NCI-H345 (cell line): ENCODE measurements around the gene CTNNA2.

Source experiments
- DNase-seq: peaks from one replicate; lab custom pipeline; 2025; lab: John Stamatoyannopoulos, UW

Gene CTNNA2

DNA sequence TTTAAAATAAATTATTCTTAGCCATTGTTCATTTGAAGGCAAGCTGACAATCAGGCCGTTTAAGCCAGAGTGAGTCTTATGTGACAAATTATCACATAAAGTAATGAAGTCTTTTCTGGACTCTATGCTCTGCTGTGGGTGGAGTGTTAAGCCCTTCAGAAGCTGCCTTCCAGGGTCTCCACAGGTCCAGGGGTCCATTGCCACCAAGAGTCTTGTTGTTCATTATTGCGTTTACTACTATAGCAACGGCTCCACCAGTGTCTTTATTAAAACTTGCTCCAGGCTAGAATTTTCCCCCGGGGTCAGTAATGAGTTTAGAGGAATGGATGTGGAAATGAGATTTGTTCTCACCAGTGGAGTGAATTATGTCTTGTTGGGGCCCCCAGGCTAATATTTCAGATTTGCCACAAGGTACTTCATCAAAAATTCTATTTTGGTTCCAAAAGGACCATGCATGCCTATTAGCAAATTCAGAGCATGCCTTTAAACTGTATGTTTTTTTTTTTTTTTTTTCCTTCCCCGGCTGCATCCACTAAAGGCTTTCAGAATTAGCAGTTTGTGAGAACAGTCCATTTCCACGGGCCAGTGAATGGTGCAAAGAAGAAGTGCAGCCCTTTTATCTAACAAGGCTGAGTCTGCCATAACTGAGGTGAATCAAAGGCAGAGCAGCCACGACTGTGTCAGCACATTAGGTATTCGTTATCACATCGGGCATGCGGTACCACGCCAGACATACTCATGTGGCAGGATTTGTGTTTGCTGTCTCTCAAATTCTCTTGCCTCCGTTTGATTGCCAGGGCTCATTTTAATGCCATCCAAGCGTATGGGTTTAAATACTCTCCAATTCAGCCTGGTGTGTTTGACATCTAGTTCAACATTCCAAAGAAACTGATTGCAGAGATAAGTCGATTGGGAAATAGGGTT, 817.9 kb downstream of the CTNNA2 start:
- DNase-seq, result no peak

DNA sequence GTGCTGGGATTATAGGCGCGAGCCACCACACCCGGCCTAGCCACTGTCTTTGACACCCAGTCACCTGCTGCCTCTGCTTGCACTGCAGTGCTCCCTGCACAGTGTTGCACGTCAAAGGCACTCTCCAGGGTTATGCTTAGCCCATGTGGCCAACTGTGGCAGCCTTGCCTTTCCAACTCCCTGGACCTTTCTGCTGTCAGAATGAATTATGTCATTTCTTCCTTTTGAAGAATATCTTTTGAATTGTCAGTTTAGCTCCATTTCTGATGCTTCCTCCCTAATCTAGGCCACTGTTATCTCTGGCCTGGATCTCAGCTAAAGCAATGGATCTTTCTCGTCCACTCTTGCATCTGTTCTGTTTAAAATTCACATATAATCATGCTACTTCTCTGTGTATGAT, 821.0 kb downstream of the CTNNA2 start:
- DNase-seq, result no peak

DNA sequence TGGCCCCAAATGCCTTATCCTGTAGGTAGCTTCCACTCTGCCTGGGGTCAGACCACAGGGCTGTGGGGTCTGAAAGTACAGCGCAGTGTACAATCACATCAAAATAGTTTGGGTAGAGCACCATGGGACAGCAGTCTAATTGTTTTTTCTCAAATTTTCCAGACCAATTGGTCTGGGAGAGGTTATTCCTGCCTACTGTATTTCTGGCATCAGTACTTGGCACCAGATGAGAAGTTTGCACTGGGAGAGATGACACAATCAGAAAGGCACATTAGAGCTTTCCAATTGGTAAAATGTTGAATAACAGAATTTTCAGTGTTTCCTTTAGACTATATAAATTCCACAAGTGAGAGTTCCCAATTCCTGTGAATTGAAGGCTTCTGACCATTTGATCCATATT, 822.6 kb downstream of the CTNNA2 start:
- no peak for DNase-seq

DNA sequence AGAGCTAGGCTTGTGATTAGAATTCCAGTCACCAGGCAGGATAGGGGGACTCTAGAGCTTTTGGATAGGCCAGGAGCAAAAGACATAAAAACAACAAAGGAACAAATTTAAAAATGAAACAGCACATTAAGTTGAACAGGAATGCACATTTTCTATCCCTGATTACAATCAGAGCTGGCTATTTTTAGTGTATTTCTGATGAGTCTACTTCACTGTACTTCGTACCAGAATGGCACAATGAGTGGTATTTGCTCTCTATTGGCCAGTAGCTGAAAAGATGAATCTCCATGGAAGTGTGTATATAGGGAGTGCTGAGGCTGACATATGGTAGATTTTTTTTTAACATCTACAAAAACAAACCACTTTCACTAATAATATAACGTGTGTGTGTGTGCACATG, 825.9 kb downstream of the CTNNA2 start:
- no peak for DNase-seq

DNA sequence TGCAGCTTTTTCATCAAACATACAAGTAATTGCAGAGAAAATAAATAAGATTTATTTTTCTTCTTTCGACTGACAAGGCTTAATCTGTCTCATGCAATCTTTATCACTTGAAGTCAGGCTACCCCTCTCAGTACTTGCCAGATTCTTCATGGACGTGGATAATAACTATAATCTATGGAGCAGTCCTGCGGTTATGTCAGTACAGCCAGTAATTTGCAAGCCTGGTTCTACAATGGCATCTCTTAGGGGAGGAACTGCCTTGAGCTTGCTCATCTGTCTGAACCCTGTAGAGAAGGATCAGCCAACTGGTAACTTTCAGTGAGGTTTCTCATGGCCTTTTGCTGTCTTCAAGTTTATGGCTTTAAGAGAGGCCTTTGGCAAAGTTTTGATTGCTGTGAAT, 827.2 kb downstream of the CTNNA2 start:
- no peak for DNase-seq

DNA sequence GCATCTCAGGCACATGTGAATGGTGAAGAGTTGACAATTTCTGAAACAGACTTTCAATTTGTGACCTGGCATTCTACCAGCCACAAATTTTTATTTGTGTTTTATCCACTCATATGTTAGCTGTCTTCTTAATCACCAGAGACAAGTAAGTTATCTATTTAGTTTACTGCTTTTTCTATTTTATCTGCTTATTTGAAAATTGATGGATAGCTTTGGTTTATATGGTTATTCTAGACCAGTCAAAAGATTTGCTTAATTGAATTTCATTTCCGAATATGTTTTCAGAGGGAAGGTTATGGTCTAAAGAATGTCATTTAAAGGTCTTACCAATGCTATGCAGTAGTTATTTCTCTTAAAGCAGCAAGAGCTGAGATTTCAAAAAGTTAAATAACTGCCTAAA, 835.2 kb downstream of the CTNNA2 start:
- no peak for DNase-seq

DNA sequence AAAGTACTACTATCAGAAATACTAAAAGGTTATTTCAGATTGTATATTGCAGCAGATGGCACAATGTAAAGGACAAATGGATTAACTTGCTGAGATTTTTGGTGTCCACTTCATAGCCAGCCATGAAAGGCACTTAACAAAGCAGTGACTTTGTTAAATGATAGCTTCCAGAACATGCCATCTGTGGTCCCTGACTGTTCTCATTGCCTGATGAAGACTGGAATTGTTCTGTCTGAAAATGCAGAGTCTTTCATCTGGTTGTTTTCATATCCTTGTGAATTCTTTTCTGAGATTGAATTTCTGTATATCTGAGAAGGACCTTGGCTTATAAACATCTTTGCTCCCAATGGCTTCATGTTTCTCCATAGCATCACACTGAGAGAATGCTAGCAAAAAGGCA, 836.1 kb downstream of the CTNNA2 start:
- no peak for DNase-seq

DNA sequence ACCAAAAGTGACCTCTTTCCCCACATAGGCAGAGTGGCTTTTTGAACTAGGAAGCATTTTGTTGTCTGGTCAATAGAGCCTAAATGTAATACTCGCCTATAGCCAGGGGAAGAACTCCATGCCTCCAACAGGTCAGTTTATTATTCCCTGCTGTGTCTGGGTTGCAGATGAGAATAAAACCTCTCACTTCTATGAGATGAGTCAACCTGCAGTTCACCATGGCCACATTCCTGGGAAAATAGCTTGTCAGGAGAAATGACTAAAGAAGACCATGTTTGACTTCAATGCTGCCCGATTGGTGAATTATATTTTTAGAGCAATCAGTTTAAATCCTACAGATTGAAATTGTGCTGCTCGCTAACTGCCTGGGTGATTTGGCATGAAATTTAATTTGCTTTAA, 838.4 kb downstream of the CTNNA2 start:
- no peak for DNase-seq

DNA sequence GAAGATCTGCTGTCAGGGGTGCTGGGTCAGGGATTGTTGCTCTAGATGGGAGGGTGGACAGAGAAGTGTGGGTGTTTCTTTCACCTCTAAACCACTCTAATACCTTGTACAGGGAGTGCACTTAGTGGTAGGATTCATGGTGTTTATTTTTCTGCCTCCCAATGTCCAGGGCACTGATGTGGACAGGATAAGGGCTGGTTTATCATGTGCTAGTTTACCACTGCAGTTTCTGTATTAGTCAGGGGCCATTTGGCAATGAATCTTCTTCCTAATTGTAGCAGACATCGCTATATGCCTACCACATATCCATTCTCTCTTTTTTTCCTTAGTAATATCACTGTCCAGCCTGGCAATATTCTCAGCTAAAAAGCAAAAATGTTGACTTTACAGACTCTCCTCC, 842.0 kb downstream of the CTNNA2 start:
- no peak for DNase-seq

DNA sequence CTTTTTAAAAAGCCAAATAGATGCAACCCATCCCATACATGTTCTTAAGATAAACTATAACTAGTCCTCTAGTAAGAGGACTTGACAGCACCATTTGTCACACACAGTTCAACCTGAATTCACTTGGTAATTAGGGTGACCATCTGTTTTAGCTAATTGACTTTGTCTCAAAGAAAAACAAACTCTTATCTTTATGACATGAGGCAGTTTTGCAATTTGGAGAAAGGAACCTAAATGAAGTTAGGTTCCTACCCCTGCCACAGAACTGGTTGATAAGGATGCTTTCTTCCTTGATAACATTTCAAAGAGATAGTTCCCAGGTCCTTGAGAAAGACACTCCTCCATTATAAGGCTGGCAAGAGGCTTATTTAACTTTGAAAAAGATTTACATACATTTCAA, 849.1 kb downstream of the CTNNA2 start:
- no peak for DNase-seq

DNA sequence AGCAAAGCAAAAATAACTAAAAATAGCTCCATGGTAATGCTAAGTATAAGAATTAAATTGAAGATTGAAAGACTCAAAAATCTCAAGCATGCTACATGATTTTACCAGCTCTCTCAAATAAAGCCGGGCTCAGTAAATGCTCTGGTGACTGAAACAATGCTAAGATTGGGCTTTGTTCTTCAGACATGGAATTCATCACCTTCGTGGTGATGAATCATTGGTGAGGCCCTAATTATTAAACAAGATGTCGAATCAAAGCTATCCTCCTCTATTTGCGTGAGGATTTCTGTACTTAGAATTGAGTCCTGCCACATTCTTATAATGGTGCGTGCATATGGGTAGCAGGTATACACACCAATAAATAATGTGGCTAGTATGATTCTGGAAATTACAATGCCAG, 850.5 kb downstream of the CTNNA2 start:
- DNase-seq, result no peak

DNA sequence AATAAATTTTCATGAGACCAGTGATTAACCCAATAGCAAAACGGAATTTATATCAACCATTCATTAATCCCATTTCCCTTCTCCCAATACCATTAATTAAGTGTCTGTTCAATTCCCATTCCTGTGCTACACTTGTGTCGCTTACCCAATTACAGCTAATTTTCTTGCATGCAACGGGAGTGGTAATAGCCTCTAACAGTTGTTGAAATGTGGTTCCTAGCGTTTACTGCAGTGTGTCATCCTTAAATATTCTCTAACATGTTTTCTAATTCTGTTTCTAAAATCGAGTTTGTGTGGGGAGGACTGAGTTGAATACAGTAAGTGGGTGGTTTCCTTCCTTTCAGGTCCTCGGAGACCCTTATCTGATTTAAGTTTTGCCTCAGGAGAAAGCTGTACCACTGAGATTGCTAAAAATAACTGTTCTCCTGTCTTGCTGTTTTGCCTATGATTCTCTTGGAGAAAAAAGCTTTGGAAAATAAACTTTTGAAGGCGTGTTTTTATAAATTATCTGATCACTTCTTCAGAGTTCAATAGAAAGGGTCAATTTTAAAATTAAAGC, 851.0 kb downstream of the CTNNA2 start:
- DNase-seq, result no peak

DNA sequence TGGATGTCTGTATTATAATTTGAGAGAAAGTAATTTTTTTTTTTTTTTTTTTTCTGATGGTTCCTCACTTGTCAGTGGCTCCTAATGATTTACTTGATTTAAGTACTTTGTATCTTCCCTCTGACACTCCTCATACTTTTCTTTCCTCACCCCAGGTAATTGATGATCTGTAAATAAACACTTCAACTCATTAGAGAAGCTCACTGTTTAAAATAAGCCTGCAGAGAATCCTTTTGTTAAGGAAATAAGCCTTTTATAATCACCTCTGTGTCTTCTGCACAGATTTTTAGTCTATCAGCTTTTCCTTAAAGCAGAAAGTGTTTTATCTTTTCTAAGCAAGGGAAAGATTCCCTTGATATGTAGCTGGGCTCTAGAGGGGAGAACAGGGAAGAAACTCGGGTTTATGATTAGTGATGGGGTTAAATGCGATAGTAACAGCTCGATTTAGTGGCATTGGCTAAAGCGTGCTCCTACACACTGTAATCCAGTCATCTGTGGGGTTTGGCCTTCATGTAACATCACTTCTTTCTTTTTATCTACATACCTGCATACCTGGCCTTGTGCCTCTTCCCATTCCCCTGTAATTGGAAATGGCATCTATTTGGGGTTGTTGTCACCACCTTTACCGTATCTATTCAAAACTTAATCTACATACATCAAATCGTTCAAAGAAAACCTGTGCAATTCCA, 851.8 kb downstream of the CTNNA2 start:
- no peak for DNase-seq

DNA sequence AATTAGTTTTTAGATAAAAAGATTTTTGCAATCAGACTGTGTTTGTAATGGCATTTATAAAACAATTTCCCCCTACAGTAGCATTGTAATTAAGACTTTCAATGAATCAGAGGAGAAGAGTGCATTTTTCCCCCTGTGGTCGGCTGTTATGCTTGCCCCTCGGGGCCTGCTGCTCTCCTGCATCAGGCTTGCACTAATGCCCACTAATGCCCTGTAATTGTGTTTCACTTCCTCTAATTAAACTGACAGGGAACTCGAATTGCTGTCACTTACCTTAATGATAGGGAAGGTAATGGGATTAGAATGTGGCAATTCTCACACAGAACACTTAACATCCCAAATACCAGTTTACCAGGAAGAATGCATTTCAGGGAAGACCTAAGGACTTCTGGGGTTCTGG, 852.9 kb downstream of the CTNNA2 start:
- no peak for DNase-seq

DNA sequence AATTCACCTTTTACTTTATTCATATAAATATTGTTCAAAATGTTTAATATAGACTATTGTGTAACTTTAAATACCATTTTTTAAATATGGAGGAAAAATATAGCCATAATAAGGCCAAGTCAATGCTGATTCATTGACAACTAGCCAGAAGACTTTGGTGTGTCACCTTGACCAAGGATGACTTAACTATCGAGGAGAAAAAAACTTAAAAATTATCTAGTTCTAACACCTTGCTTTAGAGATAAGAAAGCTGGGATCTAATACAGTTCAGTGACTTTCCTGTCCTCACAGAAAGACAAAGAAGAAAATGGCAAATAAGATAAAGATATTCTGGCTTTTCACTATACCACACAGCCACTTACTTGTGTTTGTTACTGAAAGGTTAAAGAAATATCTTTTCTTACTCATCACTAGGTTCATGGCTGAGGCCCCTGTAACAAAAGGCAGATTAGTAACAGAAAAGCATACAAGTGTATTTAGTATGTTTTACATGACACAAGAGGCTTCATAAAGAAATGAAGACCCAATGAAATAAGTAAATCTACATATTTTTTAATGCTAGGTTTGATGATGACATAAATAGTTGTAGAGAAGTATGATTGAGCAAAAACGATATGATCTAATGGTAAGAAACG, 857.6 kb downstream of the CTNNA2 start:
- DNase-seq, result no peak

DNA sequence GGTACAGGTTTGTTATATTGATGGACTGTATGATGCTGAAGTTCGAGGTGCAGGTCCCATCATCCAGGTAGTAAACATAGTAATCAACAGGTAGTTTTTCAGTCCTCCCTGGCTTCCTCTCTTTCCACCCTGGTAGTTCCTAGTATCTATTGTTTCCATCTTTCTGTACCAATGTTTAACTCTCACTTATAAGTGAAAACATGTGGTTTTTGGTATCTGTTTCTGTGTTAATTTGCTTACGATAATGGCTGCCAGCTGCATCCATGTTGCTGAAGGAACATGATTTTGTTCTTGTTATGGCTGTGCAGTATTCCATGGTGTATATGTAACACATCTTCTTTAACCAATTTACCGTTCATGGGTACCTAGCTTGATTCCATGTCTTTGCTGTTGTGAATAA, 861.3 kb downstream of the CTNNA2 start:
- DNase-seq, result no peak

DNA sequence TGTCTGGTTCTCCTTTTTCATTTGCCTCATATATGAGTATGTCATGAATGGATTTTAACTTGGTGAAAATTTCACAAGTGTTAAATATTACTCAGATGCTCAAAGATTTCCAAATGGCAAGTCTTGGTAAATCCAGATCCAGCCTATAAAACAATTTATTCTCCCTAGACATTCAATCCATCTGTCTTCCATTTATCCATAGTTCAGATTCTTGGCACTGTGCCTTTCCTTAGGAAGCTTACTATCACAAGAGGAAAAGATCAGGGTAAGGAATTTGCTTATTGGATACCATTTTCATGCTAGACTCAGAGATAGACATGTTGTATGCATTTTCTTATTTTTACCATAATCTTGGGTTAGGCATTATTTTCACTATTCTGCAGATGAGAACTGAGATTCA, 864.2 kb downstream of the CTNNA2 start:
- no peak for DNase-seq

DNA sequence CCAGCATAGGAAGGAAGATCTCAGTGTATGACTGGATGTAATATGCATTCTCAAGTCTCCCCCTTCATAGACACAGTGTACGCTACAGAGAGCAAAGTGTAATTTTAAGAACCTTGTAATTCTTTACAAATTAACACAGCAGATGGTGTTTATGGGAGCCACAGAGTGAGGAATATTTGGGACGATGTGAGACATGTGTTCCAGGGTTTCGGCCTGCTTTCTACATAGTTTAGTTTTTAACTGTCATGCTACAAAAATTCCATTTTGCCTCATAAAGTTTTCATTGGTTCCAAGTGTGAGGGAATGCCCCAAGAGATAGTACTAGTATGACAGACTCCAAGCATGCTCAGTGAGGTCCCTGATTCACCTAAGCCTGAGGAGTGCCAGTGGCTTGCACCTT, 867.9 kb downstream of the CTNNA2 start:
- DNase-seq, result no peak

DNA sequence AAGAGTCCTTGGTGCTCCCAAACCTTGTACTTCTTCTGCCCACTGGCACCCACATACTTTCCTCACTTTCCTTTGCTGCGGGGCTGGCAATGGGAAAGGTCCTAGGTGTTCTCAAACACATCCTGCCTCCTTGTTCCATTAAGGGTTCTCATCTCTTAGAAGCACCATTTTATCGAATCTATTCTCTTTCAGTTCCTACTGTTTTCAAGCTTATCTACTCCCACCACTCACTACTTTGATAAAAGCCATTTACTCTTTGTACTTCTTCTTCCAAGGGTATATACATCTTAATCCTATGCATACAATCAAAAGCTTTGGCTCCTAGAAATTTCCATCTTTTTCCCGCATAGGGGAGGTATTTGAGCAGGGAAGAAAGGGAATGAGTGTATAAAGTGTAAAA, 868.8 kb downstream of the CTNNA2 start:
- DNase-seq, result no peak

DNA sequence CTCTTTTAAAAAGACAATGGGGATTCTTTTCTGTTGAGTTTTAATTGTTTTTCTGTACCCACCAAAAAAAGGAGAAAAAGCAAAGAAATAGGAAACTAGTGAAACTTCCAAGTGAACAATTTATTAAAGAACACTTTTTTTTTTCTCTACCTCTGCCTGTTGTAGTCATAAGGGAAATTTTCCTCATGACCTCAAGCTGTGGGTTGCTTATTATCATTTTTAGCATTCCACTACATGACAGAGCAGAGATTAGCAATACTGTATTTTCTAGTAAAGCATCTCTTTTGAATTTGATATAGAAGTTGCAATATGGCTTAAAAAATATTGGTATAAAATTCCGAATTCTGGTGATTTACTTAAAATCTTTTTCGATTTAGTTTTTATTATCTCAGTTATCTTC, 879.6 kb downstream of the CTNNA2 start:
- no peak for DNase-seq

DNA sequence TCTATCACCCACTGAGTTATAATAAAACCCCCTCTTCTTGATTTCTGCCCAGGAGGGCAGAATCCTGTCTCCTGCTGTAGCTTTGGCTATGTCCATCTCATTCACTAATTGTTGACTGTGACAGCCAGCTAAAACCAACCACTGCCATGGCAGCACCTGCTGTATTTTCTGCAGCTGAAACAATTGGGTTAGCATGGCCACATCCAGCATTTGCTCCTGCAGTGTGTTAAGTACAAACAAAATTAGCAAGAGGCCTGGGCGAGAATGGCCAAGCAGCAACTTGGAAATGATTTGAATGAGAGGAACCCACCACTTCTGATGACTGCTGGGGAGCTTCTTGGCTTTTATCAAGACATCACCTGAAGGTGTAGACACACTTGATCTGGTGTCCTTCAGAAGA, 881.1 kb downstream of the CTNNA2 start:
- no peak for DNase-seq

DNA sequence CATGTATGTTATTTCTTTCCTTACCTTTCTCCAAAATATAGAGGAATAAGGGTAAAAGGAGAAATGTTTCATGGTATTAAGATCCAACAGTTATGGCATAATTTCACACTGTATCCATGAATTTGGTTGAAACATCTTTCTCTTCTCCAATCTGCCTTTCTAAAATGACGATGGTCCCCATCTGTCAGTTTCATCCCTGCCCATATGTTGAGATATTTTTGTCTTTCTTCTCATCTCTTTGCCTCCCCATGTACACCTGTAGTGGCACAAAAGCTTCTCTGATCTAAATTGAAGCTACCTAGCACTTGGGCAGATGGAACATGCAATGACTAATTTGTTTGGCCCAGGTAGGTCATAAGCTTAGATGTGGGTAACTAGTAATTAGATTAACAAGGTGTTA, 882.4 kb downstream of the CTNNA2 start:
- DNase-seq, result no peak

DNA sequence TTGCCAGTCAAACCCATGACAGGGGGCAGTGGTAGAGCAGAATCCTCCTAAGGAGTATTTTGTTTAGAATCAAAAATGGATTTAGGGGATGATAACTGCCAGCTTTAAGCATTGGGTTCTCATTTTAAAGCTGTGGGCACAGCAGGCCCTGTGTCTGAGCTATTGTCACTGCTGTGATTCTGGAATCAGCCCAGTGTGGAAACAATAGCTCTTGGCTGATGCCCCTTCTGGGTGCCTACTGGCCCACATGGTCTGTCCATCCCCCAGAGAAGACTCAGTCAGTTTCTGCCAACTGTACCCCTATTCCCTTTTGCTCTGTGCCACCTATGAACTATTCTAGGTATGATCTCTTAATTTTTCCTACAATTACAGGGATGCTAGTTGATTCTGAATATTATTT, 883.4 kb downstream of the CTNNA2 start:
- DNase-seq, result no peak
